Stimulated activated CD4-positive, alpha-beta T cell treated with anti-CD3 and anti-CD28 coated beads, Interleukin-12 subunit alpha, Interleukin-12 subunit beta, amount 100 ng/mL, for 24 hours (primary cell): ENCODE measurements around the gene CHIC2.
"Not testable (repeated sequence)": the region's sequence is repeated elsewhere in the genome, so short reads cannot be mapped to it uniquely, and the experiment has no call there.

Source experiments
- DNase-seq, 2 experiments: peaks; one replicate each; pipeline ENCODE4 v3.0.0-alpha.2; 2020; ENCODE audit warnings: low read depth in 2 of 2

The CHIC2 gene

GRCh38 chr4:54061067-54061466, 3.3 kb downstream of the CHIC2 start:
- DNase-seq, result no peak

GRCh38 chr4:54060116-54060515, 4.3 kb downstream of the CHIC2 start:
- DNase-seq, result no peak

GRCh38 chr4:54058171-54058570, 6.2 kb downstream of the CHIC2 start:
- no peak for DNase-seq

GRCh38 chr4:54056360-54056759, 8.0 kb downstream of the CHIC2 start:
- DNase-seq, result no peak

GRCh38 chr4:54055494-54055893, 8.9 kb downstream of the CHIC2 start:
- DNase-seq, result no peak

GRCh38 chr4:54054501-54054900, 9.9 kb downstream of the CHIC2 start:
- DNase-seq, result no peak

- DNase-seq, result not testable (repeated sequence)
Observed at GRCh38 chr4:54053322-54053721, 11.1 kb downstream of the CHIC2 start.

GRCh38 chr4:54050214-54050904, 14.0 kb downstream of the CHIC2 start:
- DNase-seq, result no peak

GRCh38 chr4:54043630-54044029, 20.8 kb downstream of the CHIC2 start:
- DNase-seq, result not testable (repeated sequence)

GRCh38 chr4:54041933-54042332, 22.5 kb downstream of the CHIC2 start:
- DNase-seq, result no peak

- DNase-seq, result no peak
Observed at GRCh38 chr4:54041100-54041499, 23.3 kb downstream of the CHIC2 start.

GRCh38 chr4:54038056-54038455, 26.3 kb downstream of the CHIC2 start:
- DNase-seq, result no peak

- no peak for DNase-seq
Observed at GRCh38 chr4:54036184-54036583, 28.2 kb downstream of the CHIC2 start.

- no peak for DNase-seq
Observed at GRCh38 chr4:54032558-54033135, 31.8 kb downstream of the CHIC2 start.

- DNase-seq, result no peak
Observed at GRCh38 chr4:54027311-54027710, 37.1 kb downstream of the CHIC2 start.

GRCh38 chr4:54025582-54025981, 38.8 kb downstream of the CHIC2 start:
- DNase-seq, result no peak

- not testable (repeated sequence) for DNase-seq
Observed at GRCh38 chr4:54023019-54023418, 41.4 kb downstream of the CHIC2 start.

GRCh38 chr4:54017974-54018373, 46.4 kb downstream of the CHIC2 start:
- no peak for DNase-seq

GRCh38 chr4:54017308-54017707, 47.1 kb downstream of the CHIC2 start:
- DNase-seq, result no peak

GRCh38 chr4:54016504-54016903, 47.9 kb downstream of the CHIC2 start:
- DNase-seq, result no peak

- no peak for DNase-seq
Observed at GRCh38 chr4:54015423-54016030, 48.9 kb downstream of the CHIC2 start.

- DNase-seq, result no peak
Observed at GRCh38 chr4:54014666-54015160, 49.7 kb downstream of the CHIC2 start.

- no peak for DNase-seq
Observed at GRCh38 chr4:54011201-54011600, 53.2 kb downstream of the CHIC2 start.
